GM23338 (cell line): Measurements from ENCODE around the gene GPR3.

ENCODE experiments used
- CREB1 ChIP-seq: fragments of 250-450 bp; sonication (Bioruptor Pico); IDR thresholded peaks from 2 replicates; pipeline ENCODE4 v1.5.0; 2020; ENCODE audit warnings: low read depth, mild to moderate bottlenecking, moderate library complexity
- CTCF ChIP-seq, 2 experiments: fragments of 200-600 bp in 1 of 2; sonication (generic) in 1 of 2; conservative IDR thresholded peaks; 2 replicates each; pipeline versions ENCODE4 v1.5.1 to v1.6.1; 2016 to 2017; ENCODE audit warnings: antibody characterized with exemption in 2 of 2, low read depth in 2 of 2, mild to moderate bottlenecking in 2 of 2, moderate library complexity in 1 of 2
- ETS1 ChIP-seq: IDR thresholded peaks from 2 replicates; pipeline ENCODE4 v1.6.1; 2016; ENCODE audit warnings: antibody characterized with exemption
- EZH2 ChIP-seq: fragments of 200-600 bp; sonication (generic); IDR thresholded peaks from one replicate; pipeline ENCODE4 v1.8.0; 2017; ENCODE audit warnings: antibody characterized with exemption, mild to moderate bottlenecking, low read depth; ENCODE audit not compliant: unreplicated experiment
- EZH2phosphoT487 ChIP-seq: fragments of 200-600 bp; sonication (generic); IDR thresholded peaks from one replicate; pipeline ENCODE4 v1.8.1; 2018; ENCODE audit warnings: antibody characterized with exemption; ENCODE audit not compliant: unreplicated experiment
- JUNB ChIP-seq: IDR thresholded peaks from one replicate; pipeline ENCODE4 v1.6.1; 2016; ENCODE audit warnings: antibody characterized with exemption; ENCODE audit not compliant: unreplicated experiment
- NANOG ChIP-seq: IDR thresholded peaks from 2 replicates; pipeline ENCODE4 v1.6.1; 2016; ENCODE audit warnings: antibody characterized with exemption, borderline replicate concordance
- POLR2AphosphoS5 ChIP-seq: IDR thresholded peaks from 2 replicates; pipeline ENCODE4 v1.6.1; 2016; ENCODE audit warnings: antibody characterized with exemption, low read depth
- REST ChIP-seq: IDR thresholded peaks from one replicate; pipeline ENCODE4 v1.6.1; 2018; ENCODE audit warnings: antibody characterized with exemption; ENCODE audit not compliant: unreplicated experiment
- STAT1 ChIP-seq: IDR thresholded peaks from one replicate; pipeline ENCODE4 v1.6.1; 2016; ENCODE audit warnings: antibody characterized with exemption; ENCODE audit not compliant: unreplicated experiment
- ZNF114 ChIP-seq: fragments of 250-450 bp; sonication (Bioruptor Pico); IDR thresholded peaks from 2 replicates; pipeline ENCODE4 v1.5.0; 2020; ENCODE audit warnings: mild to moderate bottlenecking, moderate library complexity
- ZNF462 ChIP-seq: fragments of 250-450 bp; sonication (Bioruptor Pico); IDR thresholded peaks from 2 replicates; pipeline ENCODE4 v1.5.0; 2020; ENCODE audit warnings: mild to moderate bottlenecking, moderate library complexity

- TF ChIP-seq CTCF (conservative IDR thresholded peaks at IDR 0.05; ENCODE audit: low read depth in 2 of 2) (no peak), EZH2 (no peak), CREB1 (CRISPR knock-in tag) (no peak), JUNB (no peak), REST (no peak), POLR2AphosphoS5 (no peak), ZNF114 (CRISPR knock-in tag) (no peak), STAT1 (no peak), NANOG (no peak), ETS1 (no peak), EZH2phosphoT487 (no peak), ZNF462 (no peak)
Observed at GRCh38 chr1:27353629-27354028, 38.8 kb upstream of the GPR3 start.
